HG03442 (cell line): ENCODE results near the gene WNT5B.
A peak's percentile ranks its signal among the peaks of the same experiment; 100 is the strongest.

Experiments used
- ATAC-seq: cut with Tn5 transposase; IDR thresholded peaks from one replicate; pipeline ENCODE4 v1.9.1; 2021; ENCODE audit warnings: mild to moderate bottlenecking, moderate library complexity; ENCODE audit not compliant: unreplicated experiment

The WNT5B gene

GRCh38 chr12:1628666-1629337, at the start of gene WNT5B:
Gene WNT5B, plus strand, starts transcription at chr12:1629231. Its CDS starts 2,124 bp downstream, at chr12:1631355.
- no peak for ATAC-seq

GRCh38 chr12:1579651-1580435, 49.2 kb upstream of the WNT5B start:
- ATAC-seq: no peak

GRCh38 chr12:1580526-1580925, 48.5 kb upstream of the WNT5B start:
- ATAC-seq: no peak

- no peak for ATAC-seq
Measured at GRCh38 chr12:1581973-1582708, 46.9 kb upstream of the WNT5B start.

GRCh38 chr12:1582709-1583050, 46.4 kb upstream of the WNT5B start:
- ATAC-seq: no peak

- ATAC-seq: no peak
Measured at GRCh38 chr12:1583421-1584078, 45.5 kb upstream of the WNT5B start.

GRCh38 chr12:1584326-1584725, 44.7 kb upstream of the WNT5B start:
- ATAC-seq: no peak

GRCh38 chr12:1587927-1588574, 41.0 kb upstream of the WNT5B start:
- no peak for ATAC-seq

GRCh38 chr12:1588575-1588947, 40.5 kb upstream of the WNT5B start:
- no peak for ATAC-seq

- ATAC-seq: no peak
Measured at GRCh38 chr12:1590221-1590979, 38.6 kb upstream of the WNT5B start.

- no peak for ATAC-seq
Measured at GRCh38 chr12:1591034-1591433, 38.0 kb upstream of the WNT5B start.

GRCh38 chr12:1591543-1591942, 37.5 kb upstream of the WNT5B start:
- ATAC-seq: no peak

- no peak for ATAC-seq
Measured at GRCh38 chr12:1592444-1593173, 36.4 kb upstream of the WNT5B start.

GRCh38 chr12:1593174-1594005, 35.6 kb upstream of the WNT5B start:
- peak; percentile 18 for ATAC-seq

GRCh38 chr12:1594006-1594260, 35.1 kb upstream of the WNT5B start:
- ATAC-seq: no peak

GRCh38 chr12:1594261-1595025, 34.6 kb upstream of the WNT5B start, which contains the start of gene FBXL14:
Gene FBXL14, minus strand, starts transcription at chr12:1594581. Its CDS starts 515 bp downstream, at chr12:1594066.
- peak; percentile 52 for ATAC-seq

GRCh38 chr12:1595026-1595561, 33.9 kb upstream of the WNT5B start:
- no peak for ATAC-seq
